Common myeloid progenitor, CD34-positive (primary cell): Measurements from ENCODE around the gene MPV17.

Experiments used
- CTCF ChIA-PET: fragments of 350-600 bp; sonication (Branson Sonifier 250); formaldehyde crosslinking; loops from one replicate; lab custom pipeline; 2021; ENCODE audit warnings: antibody characterized with exemption; lab: Charles Lee
- POLR2A ChIA-PET: fragments of 350-600 bp; sonication (Branson Sonifier 250); formaldehyde crosslinking; loops from one replicate; lab custom pipeline; 2021; ENCODE audit warnings: antibody characterized with exemption; lab: Charles Lee
- DNase-seq, 3 donors: peaks; one replicate each; pipeline versions ENCODE4 v3.0.0 to v3.0.0-alpha.2; 2013
- H3K27ac ChIP-seq, 2 experiments: 1 replicate in 1 of 2; 2 replicates in 1 of 2; pipeline ENCODE4 v1.7.0; 2013; ENCODE audit warnings: inconsistent platforms in 2 of 2, low read length in 2 of 2, mild to moderate bottlenecking in 2 of 2, low read depth in 1 of 2, moderate library complexity in 1 of 2; ENCODE audit not compliant: severe bottlenecking in 2 of 2, insufficient read depth in 1 of 2, poor library complexity in 1 of 2
- H3K27me3 ChIP-seq, 5 experiments: replicated peaks in 2 of 5; 1 replicate in 3 of 5; 2 replicates in 2 of 5; pipeline versions ENCODE4 v1.6.1 to v1.7.0; 2013; ENCODE audit warnings: low read length in 4 of 5, mild to moderate bottlenecking in 2 of 5, moderate library complexity in 2 of 5, inconsistent platforms in 1 of 5; ENCODE audit not compliant: insufficient read depth in 5 of 5, control insufficient read depth in 4 of 5
- H3K36me3 ChIP-seq, 4 experiments: 1 replicate in 2 of 4; 2 replicates in 2 of 4; pipeline versions ENCODE4 v1.6.1 to v1.7.0; 2013; ENCODE audit warnings: low read length in 3 of 4, control low read depth in 1 of 4, mild to moderate bottlenecking in 1 of 4; ENCODE audit not compliant: control insufficient read depth in 4 of 4, insufficient read depth in 4 of 4
- H3K4me1 ChIP-seq, 4 experiments: 1 replicate in 3 of 4; 2 replicates in 1 of 4; pipeline versions ENCODE4 v1.6.1 to v1.7.1; 2013; ENCODE audit warnings: low read length in 3 of 4, mild to moderate bottlenecking in 3 of 4, control low read depth in 1 of 4, inconsistent platforms in 1 of 4, moderate library complexity in 1 of 4; ENCODE audit not compliant: control insufficient read depth in 4 of 4, insufficient read depth in 4 of 4; ENCODE audit errors: control extremely low read depth in 1 of 4
- H3K4me3 ChIP-seq, 7 experiments: 1 replicate in 4 of 7; 2 replicates in 3 of 7; pipeline versions ENCODE4 v1.5.1 to v1.7.0; 2013; ENCODE audit warnings: mild to moderate bottlenecking in 7 of 7, low read length in 6 of 7, moderate library complexity in 6 of 7, inconsistent platforms in 2 of 7, low read depth in 2 of 7, control low read depth in 1 of 7; ENCODE audit not compliant: insufficient read depth in 4 of 7, control insufficient read depth in 1 of 7; ENCODE audit errors: extremely low read depth in 1 of 7
- H3K9me3 ChIP-seq, 5 experiments: 1 replicate in 4 of 5; 2 replicates in 1 of 5; pipeline versions ENCODE4 v1.6.1 to v1.7.1; 2013; ENCODE audit warnings: low read length in 4 of 5, mild to moderate bottlenecking in 2 of 5, inconsistent platforms in 1 of 5, low read depth in 1 of 5, moderate library complexity in 1 of 5; ENCODE audit not compliant: control insufficient read depth in 4 of 5, insufficient read depth in 2 of 5; ENCODE audit errors: control extremely low read depth in 1 of 5
- WGBS: methylation state at CpG from one replicate; pipeline ENCODE4 v1.1.5; 2013; ENCODE audit not compliant: insufficient coverage; 5-methylcytosine and 5-hydroxymethylcytosine counted together

Gene MPV17

GRCh38 chr2:27307287-27307544 is 15.7 kb downstream of the MPV17 start:
- peaks cover 0 to 42% (median 19%) of the 10 kb centered on the region in 5 experiments for H3K27me3 ChIP-seq
- H3K4me3 ChIP-seq: peak overlapping the region in 3 of 7 experiments; percentile 52 to 68 (median 56)
- H3K4me1 ChIP-seq: peaks cover 0 to 26% (median 18%) of the 10 kb centered on the region in 4 experiments
- ChIA-PET CTCF (interaction anchor here (2.6 kb wide), 1 partner anchor 14 kb away, joined by 10 read pairs; no protein-coding TSS in a partner anchor), POLR2A (no interaction called here)
- peaks cover 4 to 31% (median 16%) of the 10 kb centered on the region in 4 experiments for H3K36me3 ChIP-seq
- 6% methylated on average over 8 of the region's 14 CpGs for WGBS
- H3K9me3 ChIP-seq: no peaks in the 10 kb centered on the region
- H3K27ac ChIP-seq: no peak overlapping the region
- DNase-seq: no peak

DNA sequence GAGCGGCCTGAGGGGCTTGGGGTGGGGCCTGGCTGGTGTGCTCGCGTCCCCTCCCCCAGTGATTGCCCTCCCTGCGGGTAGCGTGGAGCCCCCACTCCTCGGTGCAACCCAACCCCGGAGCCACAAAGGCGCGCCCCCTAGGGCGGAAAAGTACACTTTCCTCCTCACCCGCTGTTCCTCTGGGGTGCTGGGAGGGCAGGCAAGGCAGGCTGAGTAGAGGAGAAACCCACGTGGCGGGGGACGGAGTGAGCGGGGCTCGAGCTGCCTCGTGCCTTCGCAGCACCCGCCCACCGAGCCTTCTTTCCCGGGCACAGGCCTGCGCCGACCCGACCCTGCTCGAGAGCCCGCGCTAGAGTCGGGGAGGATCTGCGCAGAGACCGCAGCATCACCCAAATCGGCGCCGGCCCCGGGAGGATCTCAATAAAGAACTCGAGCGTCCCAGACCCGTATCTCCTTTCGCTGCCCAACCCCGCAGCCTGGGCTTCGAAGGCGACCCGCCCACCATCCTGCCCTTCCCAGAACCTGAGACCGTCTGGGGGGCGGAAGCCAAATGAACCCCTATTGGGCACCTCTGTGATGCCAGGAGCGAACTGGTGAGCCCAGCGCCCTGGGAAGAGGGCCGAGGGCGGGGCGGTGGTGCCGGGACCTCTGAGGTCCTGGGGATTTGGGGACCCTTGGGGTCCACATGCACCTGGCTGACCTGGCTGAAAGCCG is 16.2 kb downstream of the MPV17 start:
- Histone ChIP-seq H3K9me3 (no peaks in the 10 kb centered on the region), H3K4me3 (peak overlapping the region in 4 of 7 experiments; percentile 38 to 68 (median 54)), H3K27ac (no peak overlapping the region), H3K27me3 (peaks cover 0 to 42% (median 19%) of the 10 kb centered on the region in 5 experiments), H3K36me3 (peaks cover 4 to 26% (median 13%) of the 10 kb centered on the region in 4 experiments), H3K4me1 (peaks cover 0 to 26% (median 18%) of the 10 kb centered on the region in 4 experiments)
- DNase-seq: peak; percentile 28 to 65 (median 55)
- CTCF ChIA-PET: interaction anchor here (0.9 to 7.8 kb wide), 3 partner anchors 25 to 57 kb away, joined by 3 to 94 read pairs (median 51); partner anchors contain the start of gene TRIM54
- 3% methylated on average over 37 of the region's 51 CpGs for WGBS
- POLR2A ChIA-PET: no interaction called here

GRCh38 chr2:27306136-27306535 is 16.8 kb downstream of the MPV17 start:
- WGBS: 43% methylated on average over 20 of the region's 26 CpGs
- Histone ChIP-seq H3K4me1 (peaks cover 0 to 26% (median 18%) of the 10 kb centered on the region in 4 experiments), H3K9me3 (no peaks in the 10 kb centered on the region), H3K27ac (no peak overlapping the region), H3K4me3 (peak overlapping the region in 4 of 7 experiments; percentile 38 to 68 (median 54)), H3K36me3 (peaks cover 4 to 20% (median 9%) of the 10 kb centered on the region in 4 experiments), H3K27me3 (peaks cover 0 to 42% (median 19%) of the 10 kb centered on the region in 5 experiments)
- DNase-seq: peak in 1 of 3 donors; percentile 8
- POLR2A ChIA-PET: no interaction called here
- CTCF ChIA-PET: interaction anchor here (0.9 to 7.8 kb wide), 4 partner anchors 16 to 56 kb away, joined by 3 to 94 read pairs (median 27); partner anchors contain the start of gene TRIM54

DNA sequence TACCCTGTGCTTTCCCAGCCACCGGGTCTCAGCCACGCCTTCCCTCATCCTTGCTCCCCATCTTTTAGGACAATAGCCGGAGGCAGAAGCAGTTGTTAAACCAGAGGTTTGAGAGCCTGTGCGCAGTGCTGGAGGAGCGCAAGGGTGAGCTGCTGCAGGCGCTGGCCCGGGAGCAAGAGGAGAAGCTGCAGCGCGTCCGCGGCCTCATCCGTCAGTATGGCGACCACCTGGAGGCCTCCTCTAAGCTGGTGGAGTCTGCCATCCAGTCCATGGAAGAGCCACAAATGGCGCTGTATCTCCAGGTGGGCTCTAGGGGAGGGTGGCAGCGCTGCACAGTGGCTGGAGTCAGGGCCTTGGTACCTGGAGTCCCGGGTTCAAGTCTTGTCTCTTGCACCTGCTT is 17.4 kb downstream of the MPV17 start:
- peaks cover 4 to 18% (median 8%) of the 10 kb centered on the region in 4 experiments for H3K36me3 ChIP-seq
- no peak overlapping the region for H3K27ac ChIP-seq
- CTCF ChIA-PET: interaction anchor here (0.8 to 7.8 kb wide), 8 partner anchors 9 to 206 kb away, joined by 3 to 94 read pairs (median 3); partner anchors contain the start of gene TRIM54
- 96% methylated on average over 16 of the region's 16 CpGs for WGBS
- H3K9me3 ChIP-seq: no peaks in the 10 kb centered on the region
- no peak for DNase-seq
- H3K4me1 ChIP-seq: peaks cover 0 to 26% (median 18%) of the 10 kb centered on the region in 4 experiments
- H3K27me3 ChIP-seq: peaks cover 0 to 42% (median 19%) of the 10 kb centered on the region in 5 experiments
- no peak overlapping the region for H3K4me3 ChIP-seq
- POLR2A ChIA-PET: no interaction called here

DNA sequence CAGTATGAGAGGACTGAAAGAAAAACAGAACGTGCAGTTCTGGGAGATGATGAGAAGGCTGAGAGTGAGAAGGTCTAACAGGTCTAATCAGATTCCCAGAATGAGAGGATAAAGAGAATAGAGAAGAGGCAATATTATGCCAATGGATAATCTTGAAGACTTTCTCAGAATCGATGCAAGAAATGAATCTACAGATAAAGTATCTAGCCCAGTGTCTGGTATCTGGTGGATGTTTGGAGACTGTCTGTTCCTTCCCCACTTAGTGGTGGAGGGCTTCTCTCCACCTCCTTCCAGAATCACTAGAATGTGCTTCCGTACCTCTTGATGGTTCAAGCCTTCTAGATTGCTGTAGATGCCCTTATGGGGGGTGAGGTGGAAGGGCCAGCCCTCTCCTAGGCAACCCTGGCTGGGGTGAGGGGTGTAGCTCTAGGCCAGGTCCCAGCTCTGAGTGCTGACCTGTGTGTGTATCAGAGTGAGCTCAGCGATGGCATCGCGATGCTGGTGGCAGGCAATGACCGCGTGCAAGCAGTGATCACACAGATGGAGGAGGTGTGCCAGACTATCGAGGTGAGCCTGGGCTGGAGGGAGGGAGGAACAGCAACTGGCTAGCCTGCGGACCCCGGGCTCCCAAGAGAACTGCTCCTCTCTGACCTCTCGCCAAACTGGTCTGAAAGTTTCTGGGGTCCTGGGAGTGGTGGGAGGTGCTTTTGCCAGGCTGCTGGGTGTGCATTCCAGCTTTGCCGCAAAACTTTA is 18.2 kb downstream of the MPV17 start:
- Histone ChIP-seq H3K27me3 (peaks cover 0 to 42% (median 19%) of the 10 kb centered on the region in 5 experiments), H3K36me3 (peaks cover 4 to 12% (median 6%) of the 10 kb centered on the region in 4 experiments), H3K9me3 (no peaks in the 10 kb centered on the region), H3K4me1 (peaks cover 0 to 26% (median 18%) of the 10 kb centered on the region in 4 experiments), H3K27ac (no peak overlapping the region), H3K4me3 (no peak overlapping the region)
- CTCF ChIA-PET: interaction anchor here (0.8 to 7.8 kb wide), 14 partner anchors 10 to 213 kb away, joined by 3 to 94 read pairs (median 4); partner anchors contain the start of genes MPV17 and TRIM54
- POLR2A ChIA-PET: no interaction called here
- no peak for DNase-seq
- 93% methylated on average over 10 of the region's 13 CpGs for WGBS

- POLR2A ChIA-PET: interaction anchor here (0.6 kb wide), 1 partner anchor 53 kb away, joined by 4 read pairs; the partner anchor contains the start of gene GTF3C2
- Histone ChIP-seq H3K9me3 (no peaks in the 10 kb centered on the region), H3K36me3 (peaks cover 0 to 3% (median 0%) of the 10 kb centered on the region in 4 experiments), H3K4me3 (peak overlapping the region in 3 of 7 experiments; percentile 54 to 71 (median 57)), H3K4me1 (peaks cover 0 to 26% (median 18%) of the 10 kb centered on the region in 4 experiments), H3K27me3 (peaks cover 0 to 37% (median 19%) of the 10 kb centered on the region in 5 experiments), H3K27ac (no peak overlapping the region)
- peak; percentile 67 to 78 (median 75) for DNase-seq
- CTCF ChIA-PET: interaction anchor here (0.7 to 7.8 kb wide), 29 partner anchors 7 to 254 kb away, joined by 3 to 94 read pairs (median 4); partner anchors contain the start of genes MPV17 and TRIM54
- 30% methylated on average over 22 of the region's 25 CpGs for WGBS
These were observed 19.5 kb downstream of the MPV17 start for GRCh38 chr2:27303093-27304025.
